ENCODE measurements around the gene KSR2.

Gene KSR2

DNA sequence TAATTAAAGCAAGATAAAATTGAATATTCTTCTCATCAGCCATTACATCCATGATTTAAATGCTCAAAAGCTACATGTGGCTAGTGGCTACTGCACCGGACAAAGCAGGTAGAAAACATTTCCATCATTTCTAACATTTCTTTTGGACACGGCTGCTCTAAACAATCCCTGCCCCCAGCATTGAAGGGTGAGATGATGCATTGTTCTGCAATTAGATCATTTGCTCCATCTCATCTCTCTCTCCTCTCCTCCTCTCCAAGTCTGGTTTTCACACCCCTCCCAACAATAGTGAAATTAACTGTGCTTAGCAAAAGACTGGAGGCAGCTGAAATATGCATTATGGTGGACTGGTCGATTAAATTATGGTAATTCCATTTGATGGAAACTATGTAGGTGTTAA, 288.5 kb downstream of the KSR2 start:
- DNase-seq = no peak

DNA sequence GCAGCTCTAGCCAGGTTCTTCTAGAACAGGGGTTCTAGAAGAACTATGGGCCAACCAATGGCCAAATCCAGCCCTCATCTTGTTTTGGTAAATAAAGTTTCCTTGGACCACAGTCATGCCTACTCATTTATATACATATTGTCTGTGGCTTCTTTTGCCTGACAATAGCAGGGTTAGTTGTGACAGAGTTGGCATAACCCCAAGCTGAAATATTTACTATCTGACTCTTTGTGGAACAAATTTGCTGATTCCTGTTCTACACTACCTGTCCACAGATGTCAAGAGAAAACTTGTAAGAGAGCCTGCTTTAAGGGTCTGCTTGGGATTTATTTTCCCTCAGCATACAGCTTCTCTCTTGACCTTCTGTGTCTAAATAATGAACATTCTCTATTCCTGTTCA, 289.0 kb downstream of the KSR2 start:
- no peak for DNase-seq

DNA sequence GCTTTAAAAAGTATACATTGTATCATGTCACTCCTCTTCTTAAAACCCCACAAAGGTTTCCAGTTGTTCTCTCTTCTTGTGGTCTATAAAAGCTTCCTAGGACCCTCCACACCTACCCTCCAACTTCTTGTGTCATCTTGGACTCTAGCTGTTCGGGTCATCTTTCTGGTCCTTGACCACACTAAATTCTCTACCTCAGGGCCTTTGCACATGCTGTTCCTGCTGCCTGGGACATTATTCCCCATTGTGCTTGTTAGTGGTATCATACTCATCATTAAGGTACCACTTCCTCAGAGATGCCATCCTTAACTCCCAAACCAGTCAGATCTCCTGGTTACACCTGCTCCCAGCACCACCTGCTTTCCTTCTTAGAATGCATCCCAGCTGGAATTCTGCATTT, 294.0 kb downstream of the KSR2 start:
- DNase-seq = no peak

DNA sequence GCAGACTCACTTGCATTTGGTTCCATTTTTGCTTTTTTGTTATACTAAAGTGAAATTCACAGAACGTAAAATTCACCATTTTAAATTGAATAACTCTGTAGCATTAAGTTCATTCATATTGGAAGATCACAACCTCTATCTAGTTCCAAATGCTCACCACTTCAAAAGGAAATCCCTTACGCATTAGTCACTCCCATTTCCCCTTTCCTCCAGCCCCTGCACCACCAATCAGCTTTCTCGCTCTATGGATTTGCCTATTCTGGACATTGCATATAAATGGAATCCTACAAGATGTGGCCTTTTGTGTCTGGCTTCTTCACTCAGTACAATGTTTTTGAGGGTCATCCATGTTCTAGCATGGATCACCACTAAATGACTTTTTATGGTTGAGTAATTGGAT, 294.5 kb downstream of the KSR2 start:
- no peak for DNase-seq

DNA sequence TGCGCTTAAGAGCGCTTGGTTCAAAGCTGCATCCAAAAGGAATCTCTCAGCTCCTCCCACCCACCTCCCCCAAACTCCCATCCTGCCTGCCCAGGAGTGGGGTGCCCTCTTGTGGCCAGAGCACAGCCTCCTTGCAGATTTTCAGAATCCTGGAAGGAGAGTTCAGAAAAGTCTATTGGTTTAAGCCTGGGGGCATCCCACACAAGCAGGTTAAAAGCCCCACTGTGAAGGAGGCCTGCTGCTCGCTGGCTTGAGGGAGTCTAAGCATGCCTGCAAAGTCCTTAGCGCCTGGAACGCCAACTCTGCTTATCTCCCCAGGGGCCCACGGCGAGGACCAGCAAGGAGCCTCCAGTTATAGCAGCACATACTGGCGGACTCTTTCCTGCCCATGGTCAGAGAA, 297.1 kb downstream of the KSR2 start:
- DNase-seq = no peak

DNA sequence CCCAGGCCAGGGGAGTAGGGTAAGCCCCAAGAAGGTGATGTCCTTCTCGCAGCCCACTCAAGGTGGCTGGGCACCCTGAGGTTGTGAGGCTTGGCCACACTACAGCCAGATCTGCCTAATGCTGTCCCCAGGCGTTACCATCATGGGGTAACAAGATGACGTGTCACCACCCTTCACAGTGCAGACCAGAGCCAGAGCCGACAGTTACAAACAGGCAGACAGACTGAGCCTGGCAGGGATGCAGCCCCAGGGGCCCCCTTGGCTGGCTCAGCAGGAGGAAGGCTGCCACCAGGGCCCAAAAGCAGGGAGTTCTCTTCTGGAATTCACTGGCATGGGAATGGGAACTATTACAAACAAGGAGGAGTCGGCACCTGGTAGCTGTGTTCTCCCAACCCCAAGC, 304.6 kb downstream of the KSR2 start:
- no peak for DNase-seq

DNA sequence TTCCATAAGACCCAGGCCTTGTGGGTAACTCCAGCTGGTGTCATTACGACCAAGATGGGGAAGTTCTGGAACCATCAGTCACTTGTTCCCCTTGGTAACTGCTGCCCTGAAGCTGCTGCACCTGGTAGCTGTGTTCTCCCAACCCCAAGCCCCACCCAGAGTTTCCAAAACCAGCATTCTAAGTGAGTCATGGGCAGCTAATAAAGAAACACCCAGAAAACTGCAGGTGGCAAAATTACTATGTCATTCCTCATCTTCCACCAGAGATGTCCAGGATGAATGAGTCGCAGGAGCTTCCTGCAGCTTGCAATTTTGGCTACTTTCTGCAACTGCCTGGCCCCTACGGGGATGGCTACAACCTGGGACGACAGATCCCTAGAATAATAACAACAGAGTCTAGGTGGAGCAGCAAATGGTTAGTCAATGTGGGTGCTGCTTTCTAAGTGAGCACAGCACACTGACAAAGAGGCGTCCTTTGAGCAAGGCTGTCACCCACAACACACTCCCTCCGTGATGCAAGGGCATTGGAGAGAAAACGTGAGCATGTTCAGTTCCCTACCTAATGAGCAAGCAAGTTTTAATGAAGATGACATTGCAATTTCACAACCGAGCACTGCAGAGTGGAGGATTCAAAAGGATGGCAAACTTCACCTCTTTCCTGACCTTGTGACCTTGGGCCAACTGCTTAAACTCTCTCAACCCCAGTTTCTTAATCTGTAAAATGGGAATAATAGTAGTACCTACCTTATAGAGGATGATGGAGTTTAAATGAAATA, 306.0 kb downstream of the KSR2 start:
- DNase-seq = no peak

DNA sequence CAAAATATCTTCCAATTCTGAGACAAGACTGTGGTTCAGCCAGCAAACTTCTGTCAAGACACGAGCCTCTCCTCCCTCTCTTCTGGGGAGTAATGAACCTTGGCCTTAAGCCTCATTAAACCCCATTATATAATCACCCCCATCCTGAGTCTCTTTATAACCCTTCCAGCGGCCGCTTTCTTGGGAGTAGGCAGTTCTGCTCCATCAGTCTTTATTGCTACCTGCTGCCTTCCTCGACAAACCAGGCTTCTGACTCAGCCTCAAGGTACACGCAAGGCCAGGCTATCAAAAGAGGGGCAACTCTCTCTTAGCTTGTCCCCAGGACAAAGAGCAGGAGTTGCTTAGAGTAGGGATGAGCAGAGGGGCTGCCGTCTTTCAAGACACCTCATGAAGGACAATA, 306.6 kb downstream of the KSR2 start:
- DNase-seq = no peak

DNA sequence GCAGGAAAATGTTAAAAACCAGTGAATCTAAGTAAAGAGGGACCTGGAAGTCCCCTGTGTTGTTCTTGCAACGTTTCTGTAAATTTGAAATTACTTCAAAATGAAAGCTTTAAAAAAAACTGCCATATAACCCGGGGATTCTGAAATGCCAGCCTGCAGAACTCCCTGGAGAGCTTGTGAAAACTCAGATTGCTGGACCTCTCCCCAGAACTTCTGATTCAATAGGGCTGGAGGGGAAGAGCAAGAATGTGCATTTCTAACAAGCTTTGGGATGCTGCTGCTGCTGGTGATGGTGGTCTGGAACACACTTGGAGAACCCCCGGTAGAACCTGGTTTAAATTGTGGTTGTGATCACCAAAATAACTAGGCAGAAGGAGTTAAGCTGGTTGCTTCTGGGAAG, 307.3 kb downstream of the KSR2 start:
- no peak for DNase-seq

DNA sequence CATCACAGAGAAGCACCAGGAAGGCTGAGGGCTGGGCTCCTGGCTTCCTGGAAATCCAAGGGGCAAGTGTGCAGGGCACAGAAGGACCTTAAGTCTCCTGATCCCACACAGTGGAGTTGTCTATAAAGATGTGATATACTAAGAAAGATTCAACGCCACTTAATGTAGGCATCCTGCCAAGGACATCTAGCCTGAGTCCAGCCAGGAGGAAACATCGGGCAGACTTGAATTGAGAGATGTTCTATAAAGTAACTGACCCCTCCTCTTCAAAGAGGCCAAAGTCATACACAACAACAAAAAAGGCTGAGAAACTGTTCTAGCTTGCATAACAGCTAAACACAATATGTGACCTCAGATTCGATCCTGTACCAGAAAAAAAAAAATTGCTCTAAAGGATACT, 307.9 kb downstream of the KSR2 start:
- no peak for DNase-seq

DNA sequence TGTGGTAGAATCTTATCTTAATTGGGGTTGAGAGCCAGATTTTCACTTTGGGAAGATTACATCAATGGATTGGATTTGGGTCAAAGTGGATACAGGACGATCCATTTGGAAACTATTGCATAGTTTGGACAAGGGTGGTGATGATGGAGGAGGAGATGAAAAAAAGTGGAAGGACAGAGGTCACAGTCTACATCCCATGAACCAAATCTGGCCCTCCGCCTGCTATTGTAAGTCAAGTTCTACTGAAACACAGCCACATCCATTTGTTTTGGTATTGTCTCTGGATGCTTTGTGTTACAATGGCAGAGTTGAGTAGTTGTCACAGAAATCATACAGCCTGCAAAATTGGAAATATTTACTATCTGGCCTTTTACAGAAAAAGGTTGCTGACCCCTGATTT, 310.6 kb downstream of the KSR2 start:
- DNase-seq = no peak

DNA sequence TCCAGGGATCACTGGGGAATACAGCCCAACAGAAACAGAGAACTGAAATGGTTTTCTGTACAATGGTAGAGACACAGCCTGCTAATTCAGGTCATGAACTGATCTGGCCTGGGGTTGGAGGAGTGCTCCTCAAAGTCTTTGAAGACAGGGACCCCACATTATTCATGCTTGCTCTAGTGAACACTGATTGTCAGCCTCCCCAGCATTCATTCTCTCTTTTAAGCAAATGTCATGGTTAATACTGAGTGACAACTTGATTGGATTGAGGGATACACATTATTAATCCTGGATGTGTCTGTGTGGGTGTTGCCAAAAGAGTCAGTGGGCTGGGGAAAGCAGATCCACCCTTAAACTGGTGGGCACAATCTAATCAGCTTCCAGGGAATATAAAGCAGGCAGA, 319.0 kb downstream of the KSR2 start:
- DNase-seq = no peak

DNA sequence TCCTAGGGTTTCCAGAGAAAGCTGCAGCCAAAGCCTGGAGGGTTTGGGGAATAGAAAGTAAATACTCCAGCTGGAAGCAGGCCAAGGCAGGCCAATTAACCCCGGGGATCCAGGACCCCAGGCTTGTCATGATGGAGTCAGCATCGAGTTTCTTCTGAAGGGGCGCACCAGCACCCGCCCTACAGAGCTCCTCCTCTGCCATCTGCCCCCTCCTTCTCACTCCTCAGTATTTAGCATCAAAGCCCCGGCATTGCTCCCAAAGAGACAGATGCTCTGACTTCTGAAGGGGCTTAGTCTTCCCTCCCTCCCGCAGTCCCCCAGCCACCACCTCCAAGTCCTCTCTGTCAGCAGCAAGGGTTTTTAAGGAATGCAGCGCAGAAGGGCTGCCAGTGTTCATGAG, 322.3 kb downstream of the KSR2 start:
- no peak for DNase-seq

DNA sequence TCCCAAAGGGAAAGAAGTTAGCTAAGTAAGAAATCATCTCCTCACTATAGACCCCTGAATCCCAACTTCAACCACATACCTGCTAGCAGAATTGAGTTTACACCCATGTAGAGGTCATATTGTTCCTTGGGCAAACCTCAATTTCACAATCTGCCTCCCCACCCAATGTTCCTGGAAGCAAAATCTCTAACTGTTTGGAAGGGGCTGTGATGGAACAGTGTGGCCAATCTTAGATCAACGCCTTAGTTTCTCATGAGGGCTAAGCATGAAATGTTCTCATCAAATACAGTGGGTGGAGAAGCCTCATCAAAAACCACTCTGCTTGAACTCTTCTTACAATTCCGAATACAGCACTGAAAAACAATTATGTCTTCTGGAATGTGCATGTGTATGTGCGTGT, 323.3 kb downstream of the KSR2 start:
- DNase-seq = no peak

DNA sequence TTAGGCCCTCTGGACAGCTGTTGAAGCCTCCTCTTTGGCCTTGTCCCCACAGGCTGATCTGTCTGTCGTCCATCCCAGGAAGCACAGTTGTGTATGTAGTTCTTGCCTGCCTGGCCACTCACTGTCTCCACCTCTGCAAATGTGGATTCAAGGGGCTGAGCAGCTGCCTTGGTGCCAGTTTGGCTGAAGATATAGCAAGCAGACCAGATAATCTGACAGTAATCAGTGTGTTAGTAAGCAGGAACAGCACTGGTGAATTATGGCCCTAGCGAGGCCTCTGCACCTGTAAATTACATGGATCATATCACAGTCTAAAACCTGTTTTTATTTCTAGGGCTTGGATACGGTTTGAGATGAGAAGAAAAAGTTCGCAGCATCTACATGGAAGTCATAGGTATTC, 324.8 kb downstream of the KSR2 start:
- no peak for DNase-seq

DNA sequence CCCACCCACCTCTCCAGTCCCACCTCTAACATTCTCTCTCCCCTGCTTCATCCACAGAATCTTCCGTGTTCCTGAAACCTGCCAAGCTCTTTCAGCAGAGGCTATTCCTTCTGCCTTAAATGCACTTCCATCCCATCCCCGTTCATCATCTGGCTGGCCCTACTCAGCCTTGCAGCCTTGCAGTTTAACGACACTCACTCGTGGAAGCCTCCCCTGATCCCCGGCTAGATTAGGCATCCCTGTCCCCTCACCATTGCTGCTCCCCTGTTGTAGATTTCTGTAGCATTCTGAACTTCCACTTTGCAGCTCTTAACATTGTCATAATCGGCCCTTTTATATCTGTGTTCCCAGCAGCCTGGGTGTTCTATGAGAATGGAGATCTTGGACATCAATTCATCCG, 326.9 kb downstream of the KSR2 start:
- no peak for DNase-seq

DNA sequence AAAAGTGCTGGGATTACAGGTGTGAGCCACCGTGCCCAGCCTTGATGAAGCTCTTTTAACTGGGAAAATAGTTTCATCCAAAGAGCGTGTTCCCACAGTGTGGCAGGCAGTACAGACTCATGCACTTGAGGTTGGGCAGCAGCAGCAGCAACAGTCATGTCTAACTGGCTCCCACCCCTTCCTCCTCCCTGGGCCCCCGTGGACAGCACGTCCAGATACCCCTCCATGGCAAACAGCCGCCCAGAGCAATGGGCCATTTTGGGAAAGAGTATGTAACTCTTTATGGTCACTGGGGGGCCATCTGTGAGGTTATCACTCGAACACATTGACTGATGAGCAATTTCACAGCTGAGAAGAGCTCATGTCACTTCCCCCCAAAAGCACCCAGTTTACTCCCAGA, 328.3 kb downstream of the KSR2 start:
- no peak for DNase-seq

DNA sequence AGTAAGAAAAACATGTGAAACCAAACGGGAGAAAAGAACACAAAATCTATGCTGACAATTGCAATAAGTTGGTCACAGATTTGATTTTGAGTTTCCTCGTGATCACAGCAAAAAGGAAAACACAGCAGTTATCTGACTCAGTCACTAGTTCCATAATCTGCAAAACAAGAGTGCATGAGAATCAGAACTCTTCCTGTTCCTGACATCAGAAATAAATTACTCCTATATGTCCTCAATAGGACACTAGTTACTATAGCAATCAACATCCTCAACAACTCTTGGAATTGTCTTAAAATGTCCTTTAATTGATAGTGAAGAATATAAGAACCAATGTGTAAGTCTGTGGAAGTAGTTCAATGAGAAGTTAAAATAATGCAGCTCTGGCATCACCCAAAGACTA, 339.3 kb downstream of the KSR2 start:
- no peak for DNase-seq

DNA sequence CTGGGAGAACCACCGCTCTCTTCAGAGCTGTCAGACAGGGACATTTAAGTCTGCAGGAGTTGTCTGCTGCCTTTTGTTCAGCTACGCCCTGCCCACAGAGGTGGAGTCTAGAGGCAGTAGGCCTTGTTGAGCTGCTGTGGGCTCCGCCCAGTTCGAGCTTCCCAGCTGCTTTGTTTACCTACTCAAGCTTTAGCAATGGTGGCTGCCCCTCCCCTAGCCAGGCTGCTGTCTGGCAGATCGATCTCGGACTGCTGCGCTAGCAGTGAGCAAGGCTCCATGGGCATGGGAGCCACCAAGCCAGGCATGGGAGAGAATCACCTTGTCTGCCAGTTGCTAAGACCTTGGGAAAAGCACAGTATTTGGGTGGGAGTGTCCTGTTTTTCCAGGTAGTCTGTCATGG, 340.1 kb downstream of the KSR2 start:
- DNase-seq = peak; percentile 53

DNA sequence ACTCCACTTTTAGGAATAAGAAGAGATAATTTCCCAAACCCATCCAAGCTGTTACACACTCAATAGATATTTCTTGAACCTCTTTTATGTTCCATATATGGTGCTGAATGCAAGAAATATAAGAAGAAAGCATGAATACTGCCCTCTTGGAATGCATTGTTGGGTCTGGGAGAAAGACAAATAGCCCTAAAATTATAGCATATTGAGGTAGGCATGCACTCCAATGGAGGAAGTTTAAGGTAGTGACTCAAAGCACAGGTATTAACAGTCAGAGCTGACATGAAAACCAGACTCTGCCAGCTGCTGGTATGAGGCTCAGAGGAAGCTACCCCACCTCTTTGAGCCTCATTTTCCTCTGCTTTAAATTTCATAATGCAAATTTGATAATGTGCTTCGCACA, 346.0 kb downstream of the KSR2 start:
- no peak for DNase-seq

DNA sequence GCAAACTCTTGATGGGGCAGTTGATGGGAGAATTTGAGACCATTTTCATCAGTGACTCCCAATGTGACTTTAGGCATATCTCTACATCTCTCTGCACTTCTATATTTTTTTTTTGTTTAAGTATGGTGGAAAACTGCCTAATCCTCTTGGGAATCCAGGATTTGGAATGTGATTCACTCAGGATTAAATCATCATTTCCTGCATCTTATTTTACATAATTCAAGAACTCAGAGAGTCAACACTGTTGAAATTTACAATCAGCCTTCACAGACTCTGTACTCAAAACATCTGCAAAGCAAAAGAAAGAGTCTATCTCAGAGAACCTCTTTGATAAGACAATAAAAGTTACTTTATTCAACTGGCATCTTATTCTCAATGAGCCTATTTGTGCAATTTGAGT, 346.7 kb downstream of the KSR2 start:
- no peak for DNase-seq

DNA sequence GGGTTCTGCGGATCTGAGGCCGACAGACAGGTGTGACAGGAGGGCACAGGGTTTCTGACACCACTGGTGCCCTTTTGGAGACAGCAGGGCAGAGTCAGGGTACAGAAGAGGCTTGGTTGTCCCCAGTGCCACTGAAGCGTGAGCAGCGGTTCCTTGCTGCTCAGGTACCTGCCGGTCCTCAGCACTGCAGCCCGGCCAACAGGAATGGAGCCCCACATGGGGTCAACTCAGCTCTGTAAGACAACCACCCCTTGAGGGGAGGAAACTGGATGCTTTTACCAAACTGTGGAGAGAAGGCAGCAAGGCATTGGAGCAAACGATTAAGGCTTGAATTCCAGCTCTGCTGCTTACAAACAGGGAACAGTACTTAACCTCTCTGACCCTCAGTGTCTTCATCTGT, 361.0 kb downstream of the KSR2 start:
- no peak for DNase-seq

DNA sequence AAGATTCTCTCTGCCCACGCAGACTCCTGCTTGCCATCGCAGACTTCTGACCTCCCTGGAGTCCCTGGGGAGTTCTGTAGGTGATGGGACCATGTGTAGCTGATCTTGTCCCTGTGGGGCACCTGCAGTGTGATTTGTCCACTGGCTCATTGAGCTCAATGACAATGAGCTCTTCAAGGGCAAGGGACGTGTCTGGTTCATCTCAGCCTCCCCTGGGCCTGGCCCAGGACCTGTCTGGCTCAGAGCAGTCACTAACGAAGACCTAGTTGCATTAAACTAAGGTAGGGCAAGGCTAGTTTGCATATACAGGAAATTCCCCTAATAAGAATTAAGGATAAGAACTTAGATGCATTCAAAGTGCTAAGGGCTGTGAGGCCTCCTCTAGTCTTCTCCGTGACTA, 361.8 kb downstream of the KSR2 start:
- no peak for DNase-seq

DNA sequence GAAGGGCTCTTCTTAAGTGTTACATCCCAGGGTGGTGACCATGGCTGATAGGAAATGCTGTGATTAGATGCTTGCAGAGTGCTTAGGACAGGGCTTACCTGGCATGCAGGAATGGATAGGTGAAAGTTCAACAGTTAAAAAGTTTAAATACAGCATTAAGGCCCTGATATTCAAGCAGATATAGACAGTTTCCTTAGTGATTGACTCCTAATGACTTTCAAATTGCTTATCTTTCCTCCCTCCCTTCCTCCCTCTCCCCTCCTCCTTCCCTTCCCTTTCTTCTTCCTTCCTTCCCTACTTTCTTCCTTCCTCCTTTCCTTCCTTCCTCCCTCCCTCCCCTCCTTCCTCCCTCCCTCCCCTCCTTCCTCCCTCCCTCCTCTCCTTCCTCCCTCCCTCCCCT, 362.8 kb downstream of the KSR2 start:
- DNase-seq = no peak

DNA sequence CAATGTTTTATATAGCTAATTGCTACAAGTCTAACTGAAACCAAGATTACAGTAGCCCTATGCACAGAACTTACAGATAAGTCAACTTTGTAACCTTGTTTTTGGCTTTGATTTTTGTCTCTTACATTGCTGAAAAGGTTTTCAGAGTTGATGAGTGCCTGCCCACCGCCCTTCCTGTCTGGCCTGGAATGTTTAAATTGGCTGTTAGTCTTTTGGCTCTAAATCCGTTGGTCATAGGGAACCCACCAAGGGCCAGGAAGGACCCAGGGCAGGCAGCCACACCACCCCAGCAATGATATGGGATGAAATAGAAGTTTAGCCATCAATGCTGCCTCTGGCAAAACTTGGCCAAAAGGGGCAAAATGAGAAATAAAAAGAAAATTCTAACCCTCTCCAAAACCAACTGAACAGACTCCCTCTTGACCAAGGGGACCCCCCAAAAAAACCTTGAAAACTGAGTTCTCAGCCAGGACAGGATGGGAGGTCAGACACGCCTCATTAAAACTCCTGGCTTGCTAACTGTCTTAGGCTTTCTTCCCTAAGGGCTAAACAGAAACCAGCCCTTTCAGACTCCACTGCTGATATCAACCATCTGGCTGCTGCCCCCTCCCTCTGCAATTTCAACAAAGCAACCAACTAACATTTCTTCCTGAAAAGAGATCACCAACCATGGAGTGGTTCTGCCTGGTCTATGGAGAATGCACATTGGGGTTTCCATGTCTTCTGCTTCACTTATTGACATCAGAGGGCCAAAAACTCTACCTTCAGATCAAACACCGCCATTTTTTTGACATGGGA, 365.3 kb downstream of the KSR2 start:
- no peak for DNase-seq
